GM19043 (cell line): ENCODE measurements around the gene SPTBN2.
"Not testable (repeated sequence)": the region's sequence is repeated elsewhere in the genome, so short reads cannot be mapped to it uniquely, and the experiment has no call there.

Source experiments
- ATAC-seq: cut with Tn5 transposase; IDR thresholded peaks from one replicate; pipeline ENCODE4 v1.9.1; 2021; ENCODE audit warnings: low read depth; ENCODE audit not compliant: unreplicated experiment

Gene SPTBN2

GRCh38 chr11:66725114-66725513 lies 3.9 kb downstream of the SPTBN2 start:
- ATAC-seq: no peak

- ATAC-seq: not testable (repeated sequence)
Measured at GRCh38 chr11:66724167-66724566, 4.8 kb downstream of the SPTBN2 start.

GRCh38 chr11:66723693-66724092 lies 5.3 kb downstream of the SPTBN2 start:
- no peak for ATAC-seq

GRCh38 chr11:66722745-66723651 lies 6.0 kb downstream of the SPTBN2 start:
- no peak for ATAC-seq

GRCh38 chr11:66721939-66722338 lies 7.1 kb downstream of the SPTBN2 start:
- no peak for ATAC-seq

- no peak for ATAC-seq
Measured at GRCh38 chr11:66720899-66721470, 8.0 kb downstream of the SPTBN2 start.

- ATAC-seq: no peak
Measured at GRCh38 chr11:66720223-66720898, 8.7 kb downstream of the SPTBN2 start.

- ATAC-seq: no peak
Measured at GRCh38 chr11:66719111-66719872, 9.7 kb downstream of the SPTBN2 start.

- ATAC-seq: no peak
Measured at GRCh38 chr11:66718320-66718971, 10.6 kb downstream of the SPTBN2 start.

- ATAC-seq: no peak
Measured at GRCh38 chr11:66717925-66718319, 11.1 kb downstream of the SPTBN2 start.

GRCh38 chr11:66716996-66717395 lies 12.0 kb downstream of the SPTBN2 start:
- no peak for ATAC-seq

- ATAC-seq: no peak
Measured at GRCh38 chr11:66715346-66716085, 13.5 kb downstream of the SPTBN2 start.

- no peak for ATAC-seq
Measured at GRCh38 chr11:66713746-66714480, 15.1 kb downstream of the SPTBN2 start.

- no peak for ATAC-seq
Measured at GRCh38 chr11:66710384-66710930, 18.6 kb downstream of the SPTBN2 start.

GRCh38 chr11:66708701-66709100 lies 20.3 kb downstream of the SPTBN2 start:
- ATAC-seq: no peak

GRCh38 chr11:66708094-66708493 lies 20.9 kb downstream of the SPTBN2 start:
- no peak for ATAC-seq

GRCh38 chr11:66707486-66707885 lies 21.5 kb downstream of the SPTBN2 start:
- ATAC-seq: no peak

GRCh38 chr11:66706989-66707388 lies 22.0 kb downstream of the SPTBN2 start:
- ATAC-seq: no peak
